ENCODE data around the gene NIT2. TPM values are rescaled to one million over a fixed set of nuclear protein-coding genes. Genes with fewer than 3 reads are reported as not detected.

The NIT2 gene
- total RNA-seq, 1 experiment from 2014 or later, result 42.6 TPM

- no peaks in the 10 kb centered on the region for H3K36me3 Mint-ChIP-seq (ENCODE audit: insufficient read depth, unreplicated experiment)
- H3K9me3 Mint-ChIP-seq (ENCODE audit: unreplicated experiment), result peaks cover 9% of the 10 kb centered on the region
- peaks cover 30% of the 10 kb centered on the region for H3K4me1 Mint-ChIP-seq (ENCODE audit: insufficient read depth, unreplicated experiment)
- intact Hi-C loops (cut with micrococcal nuclease), result no loop called here
- TF ChIP-seq, protein P1, sequence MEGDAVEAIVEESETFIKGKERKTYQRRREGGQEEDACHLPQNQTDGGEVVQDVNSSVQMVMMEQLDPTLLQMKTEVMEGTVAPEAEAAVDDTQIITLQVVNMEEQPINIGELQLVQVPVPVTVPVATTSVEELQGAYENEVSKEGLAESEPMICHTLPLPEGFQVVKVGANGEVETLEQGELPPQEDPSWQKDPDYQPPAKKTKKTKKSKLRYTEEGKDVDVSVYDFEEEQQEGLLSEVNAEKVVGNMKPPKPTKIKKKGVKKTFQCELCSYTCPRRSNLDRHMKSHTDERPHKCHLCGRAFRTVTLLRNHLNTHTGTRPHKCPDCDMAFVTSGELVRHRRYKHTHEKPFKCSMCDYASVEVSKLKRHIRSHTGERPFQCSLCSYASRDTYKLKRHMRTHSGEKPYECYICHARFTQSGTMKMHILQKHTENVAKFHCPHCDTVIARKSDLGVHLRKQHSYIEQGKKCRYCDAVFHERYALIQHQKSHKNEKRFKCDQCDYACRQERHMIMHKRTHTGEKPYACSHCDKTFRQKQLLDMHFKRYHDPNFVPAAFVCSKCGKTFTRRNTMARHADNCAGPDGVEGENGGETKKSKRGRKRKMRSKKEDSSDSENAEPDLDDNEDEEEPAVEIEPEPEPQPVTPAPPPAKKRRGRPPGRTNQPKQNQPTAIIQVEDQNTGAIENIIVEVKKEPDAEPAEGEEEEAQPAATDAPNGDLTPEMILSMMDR (IDR thresholded peaks at IDR 0.05; ENCODE audit: unreplicated experiment), result no peak
- peak overlapping the region; percentile 97 for H3K27ac Mint-ChIP-seq (ENCODE audit: low read depth, unreplicated experiment)
- DNase-seq (ENCODE audit: unreplicated experiment), result no peak
- ChIA-PET POLR2A (interaction anchor here (0.7 to 3.5 kb wide), 5 partner anchors 65 to 196 kb away, joined by 3 to 27 read pairs (median 4); partner anchors contain the start of gene NIT2), CTCF (interaction anchor here (0.9 to 1.3 kb wide), 2 partner anchors 21 to 59 kb away, joined by 3 to 5 read pairs; no protein-coding TSS in a partner anchor)
- peak overlapping the region; percentile 98 for H3K4me3 Mint-ChIP-seq (ENCODE audit: unreplicated experiment)
- no TSS peak for BruUV-seq (replicated peaks)
- no peaks in the 10 kb centered on the region for H3K27me3 Mint-ChIP-seq (ENCODE audit: insufficient read depth, unreplicated experiment)
These were observed 69.0 kb downstream of the NIT2 start for GRCh38 chr3:100403362-100404249.

DNA sequence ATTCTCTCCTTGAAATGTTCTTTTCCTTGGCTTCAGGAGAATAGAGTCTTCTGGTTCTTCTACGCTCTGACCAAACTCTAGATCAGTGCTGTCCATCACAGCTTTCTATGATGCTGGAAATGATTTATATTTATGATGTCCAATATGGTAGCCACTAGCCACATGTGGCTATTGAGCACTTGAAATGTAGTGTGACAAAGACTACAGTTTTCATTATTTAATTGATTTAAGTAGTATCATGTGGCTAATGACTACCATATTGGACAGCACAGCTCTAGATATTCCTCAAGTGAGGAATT lies 69.6 kb downstream of the NIT2 start:
- ChIA-PET POLR2A (interaction anchor here (0.7 to 1.2 kb wide), 3 partner anchors 98 to 195 kb away, joined by 3 to 4 read pairs (median 3); no protein-coding TSS in a partner anchor), CTCF (interaction anchor here (0.9 to 1.3 kb wide), 3 partner anchors 17 to 58 kb away, joined by 3 to 5 read pairs (median 4); no protein-coding TSS in a partner anchor)
- Mint-ChIP-seq H3K4me1 (ENCODE audit: insufficient read depth, unreplicated experiment) (peaks cover 29% of the 10 kb centered on the region), H3K36me3 (ENCODE audit: insufficient read depth, unreplicated experiment) (no peaks in the 10 kb centered on the region), H3K27ac (ENCODE audit: low read depth, unreplicated experiment) (no peak overlapping the region), H3K9me3 (ENCODE audit: unreplicated experiment) (peaks cover 9% of the 10 kb centered on the region), H3K27me3 (ENCODE audit: insufficient read depth, unreplicated experiment) (no peaks in the 10 kb centered on the region), H3K4me3 (ENCODE audit: unreplicated experiment) (no peak overlapping the region)
- DNase-seq (ENCODE audit: unreplicated experiment), result no peak
- BruUV-seq (replicated peaks), result no TSS peak
- TF ChIP-seq, protein P1 (IDR thresholded peaks at IDR 0.05; ENCODE audit: unreplicated experiment), result no peak
- intact Hi-C loops (cut with micrococcal nuclease), result no loop called here

DNA sequence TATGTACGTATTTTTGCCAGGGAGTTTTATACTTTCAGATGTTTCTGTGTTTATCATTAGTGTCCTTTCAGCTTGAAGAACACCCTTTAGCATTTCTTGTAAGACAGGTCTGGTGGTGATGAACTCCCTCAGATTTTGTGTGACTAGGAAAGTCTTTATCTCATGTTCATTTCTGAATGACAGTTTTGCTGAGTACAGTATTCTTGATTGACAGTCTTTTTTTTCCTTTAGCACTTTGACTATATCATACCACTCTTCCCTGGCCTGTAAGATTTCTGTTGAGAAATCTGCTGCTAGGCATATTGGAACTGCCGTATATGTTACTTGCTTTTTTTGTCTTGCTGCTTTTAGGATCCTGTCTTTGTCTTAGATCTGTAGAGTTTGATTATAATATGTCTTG lies 72.6 kb downstream of the NIT2 start:
- TF ChIP-seq, protein P1 (IDR thresholded peaks at IDR 0.05; ENCODE audit: unreplicated experiment), result no peak
- Mint-ChIP-seq H3K27ac (ENCODE audit: low read depth, unreplicated experiment) (no peak overlapping the region), H3K36me3 (ENCODE audit: insufficient read depth, unreplicated experiment) (no peaks in the 10 kb centered on the region), H3K9me3 (ENCODE audit: unreplicated experiment) (peaks cover 9% of the 10 kb centered on the region), H3K27me3 (ENCODE audit: insufficient read depth, unreplicated experiment) (no peaks in the 10 kb centered on the region), H3K4me3 (ENCODE audit: unreplicated experiment) (no peak overlapping the region), H3K4me1 (ENCODE audit: insufficient read depth, unreplicated experiment) (peaks cover 18% of the 10 kb centered on the region)
- BruUV-seq (replicated peaks), result no TSS peak
- DNase-seq (ENCODE audit: unreplicated experiment), result no peak
- ChIA-PET CTCF (no interaction called here), POLR2A (interaction anchor here (0.9 kb wide), 1 partner anchor 23 kb away, joined by 3 read pairs; no protein-coding TSS in a partner anchor)
- intact Hi-C loops (cut with micrococcal nuclease), result no loop called here

- intact Hi-C loops (cut with micrococcal nuclease), result no loop called here
- no peak overlapping the region for H3K4me3 Mint-ChIP-seq (ENCODE audit: unreplicated experiment)
- H3K27me3 Mint-ChIP-seq (ENCODE audit: insufficient read depth, unreplicated experiment), result no peaks in the 10 kb centered on the region
- no peaks in the 10 kb centered on the region for H3K36me3 Mint-ChIP-seq (ENCODE audit: insufficient read depth, unreplicated experiment)
- ChIA-PET CTCF (interaction anchor here (0.6 kb wide), 1 partner anchor 583 kb away, joined by 3 read pairs; no protein-coding TSS in a partner anchor), POLR2A (interaction anchor here (0.9 kb wide), 1 partner anchor 22 kb away, joined by 3 read pairs; no protein-coding TSS in a partner anchor)
- H3K4me1 Mint-ChIP-seq (ENCODE audit: insufficient read depth, unreplicated experiment), result peaks cover 15% of the 10 kb centered on the region
- peaks cover 9% of the 10 kb centered on the region for H3K9me3 Mint-ChIP-seq (ENCODE audit: unreplicated experiment)
- no TSS peak for BruUV-seq (replicated peaks)
- TF ChIP-seq, protein P1 (IDR thresholded peaks at IDR 0.05; ENCODE audit: unreplicated experiment), result no peak
- no peak for DNase-seq (ENCODE audit: unreplicated experiment)
- no peak overlapping the region for H3K27ac Mint-ChIP-seq (ENCODE audit: low read depth, unreplicated experiment)
These were observed 73.5 kb downstream of the NIT2 start for GRCh38 chr3:100407977-100408532.

Measured in MCF 10A (cell line).